Astrocyte of the cerebellum (primary cell): ENCODE data around the gene KLLN.

Source experiments
- DNase-seq: peaks from one replicate; pipeline ENCODE4 v3.0.0-alpha.2; 2011; ENCODE audit warnings: low read depth
- H3K4me3 ChIP-seq: 2 replicates; pipeline ENCODE4 v1.5.1; 2011; ENCODE audit warnings: mild to moderate bottlenecking, low read depth, low read length, moderate library complexity
- in situ Hi-C: cut with HindIII; loops from 2 replicates; pipeline ENCODE4 v1.10.0; 2017; ENCODE audit warnings: low sequenced_read_pairs
- TF ChIP-seq, protein P1 (sequence below): IDR thresholded peaks from 2 replicates; pipeline ENCODE4 v1.5.1; 2012; ENCODE audit warnings: low read length, low read depth, moderate library complexity, mild to moderate bottlenecking; ENCODE audit errors: missing control alignments

Gene KLLN

DNA sequence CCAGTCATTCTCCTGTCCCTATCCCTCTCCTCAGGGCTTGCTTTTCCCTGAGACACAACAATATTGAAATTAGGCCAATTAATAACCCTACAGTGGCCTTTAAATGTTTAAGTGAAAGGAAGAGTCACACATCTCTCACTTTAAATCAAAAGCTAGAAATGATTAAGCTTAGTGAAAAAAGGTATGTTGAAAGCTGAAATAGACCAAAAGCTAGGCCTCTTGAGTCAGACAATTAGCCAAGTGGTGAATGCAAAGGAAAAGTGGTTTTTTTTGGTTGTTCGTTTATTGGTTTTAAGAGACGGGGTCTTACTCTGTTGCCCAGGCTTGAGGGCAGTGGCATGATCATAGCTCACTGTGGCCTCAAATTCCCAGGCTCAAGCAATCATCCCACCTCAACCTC, 35.7 kb downstream of the KLLN start:
- in situ Hi-C loops, result no loop called here

DNA sequence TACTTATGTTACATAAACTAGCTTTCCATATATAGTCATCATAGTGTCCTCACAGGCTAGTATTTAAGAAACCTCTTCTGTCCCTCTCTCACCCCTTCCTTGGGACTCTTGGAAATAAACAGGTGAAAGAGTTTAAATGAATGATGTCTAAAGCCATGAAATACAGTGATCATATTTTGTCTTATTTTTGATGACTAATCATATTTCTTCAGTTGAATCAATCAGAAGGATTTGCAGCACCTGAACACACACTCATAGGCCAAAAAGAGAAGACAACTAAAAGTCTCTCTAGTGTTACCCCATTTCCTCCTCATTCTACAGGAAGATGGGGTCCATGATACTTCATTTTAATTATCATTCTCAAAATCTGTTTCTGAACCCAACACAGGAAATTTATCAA, 36.7 kb downstream of the KLLN start:
- no peak overlapping the region for H3K4me3 ChIP-seq
- in situ Hi-C loops, result no loop called here
- DNase-seq, result no peak
- TF ChIP-seq, protein P1, sequence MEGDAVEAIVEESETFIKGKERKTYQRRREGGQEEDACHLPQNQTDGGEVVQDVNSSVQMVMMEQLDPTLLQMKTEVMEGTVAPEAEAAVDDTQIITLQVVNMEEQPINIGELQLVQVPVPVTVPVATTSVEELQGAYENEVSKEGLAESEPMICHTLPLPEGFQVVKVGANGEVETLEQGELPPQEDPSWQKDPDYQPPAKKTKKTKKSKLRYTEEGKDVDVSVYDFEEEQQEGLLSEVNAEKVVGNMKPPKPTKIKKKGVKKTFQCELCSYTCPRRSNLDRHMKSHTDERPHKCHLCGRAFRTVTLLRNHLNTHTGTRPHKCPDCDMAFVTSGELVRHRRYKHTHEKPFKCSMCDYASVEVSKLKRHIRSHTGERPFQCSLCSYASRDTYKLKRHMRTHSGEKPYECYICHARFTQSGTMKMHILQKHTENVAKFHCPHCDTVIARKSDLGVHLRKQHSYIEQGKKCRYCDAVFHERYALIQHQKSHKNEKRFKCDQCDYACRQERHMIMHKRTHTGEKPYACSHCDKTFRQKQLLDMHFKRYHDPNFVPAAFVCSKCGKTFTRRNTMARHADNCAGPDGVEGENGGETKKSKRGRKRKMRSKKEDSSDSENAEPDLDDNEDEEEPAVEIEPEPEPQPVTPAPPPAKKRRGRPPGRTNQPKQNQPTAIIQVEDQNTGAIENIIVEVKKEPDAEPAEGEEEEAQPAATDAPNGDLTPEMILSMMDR, result no peak

More for the DNA sequence above, 35.7 kb downstream of the KLLN start:
- DNase-seq, result no peak
- no peak overlapping the region for H3K4me3 ChIP-seq
- TF ChIP-seq, protein P1, result no peak

DNA sequence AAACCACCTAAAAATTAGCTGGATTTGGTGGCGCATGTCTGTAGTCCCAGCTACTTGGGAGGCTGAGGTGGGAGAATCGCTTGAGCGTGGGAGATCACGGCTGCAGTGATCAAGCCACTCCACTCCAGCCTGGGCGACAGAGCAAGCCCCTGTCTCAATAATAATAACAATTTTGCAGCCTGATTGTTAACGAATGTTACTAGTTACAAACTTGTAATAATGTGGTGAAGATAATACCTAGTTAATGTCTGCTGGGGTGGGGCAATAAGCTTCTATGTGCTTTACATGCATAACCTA, 44.1 kb downstream of the KLLN start:
- in situ Hi-C loops, result no loop called here
- TF ChIP-seq, protein P1, result no peak
- DNase-seq, result no peak
- no peak overlapping the region for H3K4me3 ChIP-seq

DNA sequence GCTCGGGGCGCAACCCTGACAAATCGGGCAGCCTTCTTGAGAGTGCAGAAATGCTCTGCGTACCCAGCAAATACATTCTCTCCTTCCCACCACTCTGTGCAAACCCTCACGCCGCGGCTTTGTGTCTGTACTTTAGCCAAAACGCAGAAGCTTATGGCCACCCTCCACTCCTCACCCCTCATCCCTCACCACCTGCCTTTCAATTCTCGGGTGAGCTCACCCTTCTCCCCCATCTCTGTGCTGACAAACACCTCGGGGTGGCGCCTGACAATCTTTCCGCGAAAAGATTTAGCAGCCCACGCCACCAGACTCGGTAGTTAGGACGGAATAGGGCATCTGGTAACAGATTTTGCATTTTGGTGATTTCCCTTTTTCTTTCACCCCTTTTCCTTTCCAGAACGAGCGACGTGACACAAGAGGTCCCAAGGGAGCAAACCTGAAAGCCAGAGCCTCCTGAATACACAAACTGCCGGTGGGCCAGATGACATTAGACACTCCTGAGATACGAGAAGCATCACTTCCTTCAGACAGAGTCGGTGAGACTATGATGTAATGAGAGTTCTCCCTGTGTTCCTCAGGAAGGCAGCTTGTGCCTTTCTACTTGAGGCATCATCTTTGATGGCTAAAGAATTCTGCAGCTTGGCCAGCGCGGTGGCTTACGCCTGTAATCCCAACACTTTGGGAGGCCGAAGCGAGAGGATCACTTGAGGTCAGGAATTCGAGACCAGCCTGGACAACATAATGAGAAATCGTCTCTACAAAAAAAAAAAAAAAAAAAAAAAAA, 44.6 kb downstream of the KLLN start:
- TF ChIP-seq, protein P1, result no peak
- peak overlapping the region; percentile 78 for H3K4me3 ChIP-seq
- DNase-seq, result no peak
- in situ Hi-C loops, result no loop called here

DNA sequence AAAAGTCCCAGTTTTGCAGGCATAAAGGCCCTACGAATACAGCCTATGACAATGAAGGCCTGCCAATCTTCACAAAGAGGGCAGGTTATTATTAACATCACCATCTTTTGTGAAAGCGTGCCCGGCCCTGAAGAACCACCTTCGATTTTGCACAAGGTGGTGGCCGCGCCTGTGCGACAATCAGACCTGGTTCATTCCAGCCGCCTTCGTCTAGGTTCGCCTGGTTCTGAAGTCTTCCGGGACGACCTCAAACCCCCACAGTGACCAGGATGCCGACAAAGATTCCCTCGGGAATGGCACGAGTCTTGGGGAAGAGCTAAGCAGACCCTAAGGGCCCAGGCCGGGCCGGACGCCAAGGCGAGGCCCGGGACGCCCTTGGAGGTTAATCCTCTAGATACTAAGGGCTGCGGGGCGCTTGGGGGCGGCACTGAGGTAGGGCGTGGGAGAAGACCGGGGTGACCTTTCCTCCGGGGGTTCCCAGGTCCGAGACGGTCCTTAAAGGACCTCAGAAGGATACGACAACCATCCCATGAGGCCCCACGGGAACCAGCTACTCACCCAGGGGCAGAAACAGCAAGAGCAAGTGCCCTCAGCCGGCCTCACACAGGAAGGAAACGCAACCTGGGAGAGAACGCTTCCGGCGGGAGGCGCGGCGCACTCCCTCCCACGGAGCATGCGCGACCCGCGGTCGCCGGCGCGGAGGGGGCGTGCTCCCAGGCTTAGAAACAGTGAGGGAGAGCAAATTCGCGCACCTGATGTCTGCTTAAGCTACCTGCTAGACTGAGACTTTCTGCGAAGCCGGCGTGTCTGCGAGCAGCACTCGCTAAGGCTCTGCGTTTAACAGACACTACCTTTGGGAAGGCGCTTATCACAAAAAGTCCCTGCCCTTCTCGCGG, 45.5 kb downstream of the KLLN start, which contains the start of gene ATAD1:
Gene ATAD1 (minus strand): TSS at position 618 of the 896 bp plus-strand sequence. CDS start 3,627 bp downstream, outside the sequence.
- TF ChIP-seq, protein P1, result peak; percentile 45
- H3K4me3 ChIP-seq, result peak within 1 kb of the TSS; percentile 78
- DNase-seq, result peak; percentile 32
- in situ Hi-C loops, result no loop called here

DNA sequence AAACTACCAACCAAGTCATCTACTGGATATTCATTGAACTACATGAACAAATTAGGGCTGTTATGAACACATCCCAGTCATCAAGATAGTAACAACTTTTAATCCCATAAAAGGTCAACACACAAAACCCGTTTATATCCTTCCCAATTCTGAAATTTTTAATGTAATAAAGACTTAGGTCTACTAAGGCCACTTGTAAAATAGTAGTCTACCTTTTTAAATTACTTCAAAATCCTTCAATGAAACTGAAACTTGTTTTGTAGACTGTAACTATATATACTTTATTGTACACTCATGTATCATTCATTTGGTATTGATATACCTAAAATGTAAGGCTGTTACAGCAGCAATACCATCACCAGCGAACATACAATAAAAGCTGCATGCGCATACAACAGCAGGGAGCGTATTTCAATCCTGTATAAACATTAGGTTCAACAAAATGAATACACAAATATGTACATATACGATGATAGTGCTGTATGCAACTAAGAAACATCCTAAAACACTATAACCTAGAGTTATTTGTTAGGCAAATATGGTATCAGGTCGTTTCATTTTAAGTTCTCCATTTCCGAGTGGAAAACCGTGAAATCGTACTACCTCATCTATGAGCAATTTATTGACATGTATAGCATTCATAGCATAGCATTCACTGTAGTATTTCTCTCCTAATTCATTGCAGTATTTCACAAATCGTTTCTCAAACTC, 46.3 kb downstream of the KLLN start:
- TF ChIP-seq, protein P1, result no peak
- no peak for DNase-seq
- in situ Hi-C loops, result no loop called here
- peak overlapping the region; percentile 78 for H3K4me3 ChIP-seq
